Left lung (tissue), 10 donors: Measurements from ENCODE around the gene CENPF. TPM values are rescaled to one million over a fixed set of nuclear protein-coding genes. Genes with fewer than 3 reads are reported as not detected.
"Not testable (repeated sequence)": the region's sequence is repeated elsewhere in the genome, so short reads cannot be mapped to it uniquely, and the experiment has no call there.

Experiments used
- ATAC-seq: fragments of 200-7000 bp; cut with Tn5 transposase; one replicate; pipeline ENCODE4 v1.9.1; 2020; ENCODE audit warnings: moderate library complexity
- DNase-seq, 4 donors: peaks; one replicate each; pipeline ENCODE4 v3.0.0-alpha.2; 2013 to 2020
- H3K27ac ChIP-seq, 2 donors: fragments of 200-600 bp; sonication (generic) in 1 of 2; one replicate each; pipeline versions ENCODE4 v1.5.0 to v1.8.0; 2020 to 2021
- H3K27me3 ChIP-seq, 2 donors: fragments of 200-600 bp; sonication (generic) in 1 of 2; one replicate each; pipeline versions ENCODE4 v1.5.0 to v1.8.0; 2020 to 2021
- H3K36me3 ChIP-seq, 2 donors: fragments of 200-600 bp; sonication (generic) in 1 of 2; one replicate each; pipeline versions ENCODE4 v1.5.0 to v1.8.0; 2020 to 2021
- H3K4me1 ChIP-seq, 2 donors: fragments of 200-600 bp; one replicate each; pipeline ENCODE4 v1.8.0; 2021
- H3K4me3 ChIP-seq, 2 donors: fragments of 200-600 bp; sonication (generic) in 1 of 2; one replicate each; pipeline versions ENCODE4 v1.5.0 to v1.8.0; 2020 to 2021; ENCODE audit warnings: mild to moderate bottlenecking in 1 of 2
- H3K9me3 ChIP-seq, 2 donors: fragments of 200-600 bp; sonication (generic) in 1 of 2; one replicate each; pipeline versions ENCODE4 v1.5.0 to v1.8.0; 2020 to 2021
- intact Hi-C, 2 donors: fragments of 100-400 bp; cut with DNase I; formaldehyde crosslinking; loops; one replicate each; pipeline versions ENCODE4 v1.11.2 to v1.14.2; 2022
- polyA plus RNA-seq, 6 donors: library from polyadenylated mRNA; unstranded; fragments of 120-200 nt; gene quantifications; one replicate each; pipeline ENCODE4 v1.2.1, GENCODE V29; 2013; ENCODE audit not compliant: insufficient read length in 6 of 6
- total RNA-seq, 2 donors: library from RNA; stranded (reverse); fragmentation: NEBNext Ultra II Directional; extraction: Animal tissue kit (Norgen Biotek cat#: 25700); gene quantifications; one replicate each; pipeline ENCODE4 v1.2.1, GENCODE V29; 2021
- TF ChIP-seq, protein P1 (sequence below), 2 donors: fragments of 200-600 bp; sonication (generic) in 1 of 2; IDR thresholded peaks; one replicate each; pipeline versions ENCODE4 v1.5.0 to v1.8.0; 2021; ENCODE audit warnings: antibody characterized with exemption in 2 of 2
- donor health status: DM: no; HTN: yes; CAD: no.
- donor health status: DM: no; HTN: no; CAD: no.

The CENPF gene
- total and polyA plus RNA-seq, 8 donors, result 3.4 to 157 (median 60.6) TPM

DNA sequence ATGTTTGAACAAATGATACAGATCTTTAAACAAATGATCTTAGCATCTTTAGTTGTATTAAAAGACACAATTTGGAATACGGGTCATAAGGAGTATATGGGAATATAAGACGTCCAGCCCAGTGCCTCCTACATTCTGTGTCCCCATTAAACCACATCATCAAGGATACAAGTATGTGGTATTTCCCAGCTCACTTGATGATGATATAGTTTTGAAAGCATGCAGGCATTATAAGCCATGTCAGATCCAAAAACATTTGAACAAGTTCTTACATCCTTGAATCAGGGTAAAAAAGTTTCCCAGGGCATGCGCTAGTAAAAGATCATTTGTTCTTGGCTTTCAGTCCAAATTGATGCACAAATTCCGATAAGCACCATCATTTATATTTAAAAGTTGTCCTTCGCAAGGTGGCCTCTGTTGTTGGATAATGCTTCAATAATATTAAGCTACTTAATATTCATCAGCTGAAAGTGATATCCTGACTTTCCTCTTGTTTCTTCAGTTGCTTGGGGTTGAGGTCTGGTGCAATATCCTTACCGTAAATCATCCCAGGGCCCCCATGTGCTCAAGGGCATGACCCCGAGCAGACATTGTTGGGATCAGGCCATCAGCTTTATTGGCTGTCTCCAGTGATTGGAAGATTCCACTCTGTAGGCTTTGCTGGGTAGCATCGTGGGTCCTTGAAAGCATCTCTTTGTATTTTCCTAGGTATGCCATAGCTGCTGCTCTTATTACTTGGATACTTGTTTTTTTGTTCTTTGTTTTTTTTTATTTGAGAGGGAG is 61.8 kb downstream of the CENPF start:
- H3K27ac ChIP-seq, result no peak overlapping the region
- intact Hi-C loops, result no loop called here
- no peak for ATAC-seq
- peaks cover 0 to 23% of the 10 kb centered on the region in 2 donors for H3K36me3 ChIP-seq
- no peaks in the 10 kb centered on the region for H3K9me3 ChIP-seq
- TF ChIP-seq, protein P1, sequence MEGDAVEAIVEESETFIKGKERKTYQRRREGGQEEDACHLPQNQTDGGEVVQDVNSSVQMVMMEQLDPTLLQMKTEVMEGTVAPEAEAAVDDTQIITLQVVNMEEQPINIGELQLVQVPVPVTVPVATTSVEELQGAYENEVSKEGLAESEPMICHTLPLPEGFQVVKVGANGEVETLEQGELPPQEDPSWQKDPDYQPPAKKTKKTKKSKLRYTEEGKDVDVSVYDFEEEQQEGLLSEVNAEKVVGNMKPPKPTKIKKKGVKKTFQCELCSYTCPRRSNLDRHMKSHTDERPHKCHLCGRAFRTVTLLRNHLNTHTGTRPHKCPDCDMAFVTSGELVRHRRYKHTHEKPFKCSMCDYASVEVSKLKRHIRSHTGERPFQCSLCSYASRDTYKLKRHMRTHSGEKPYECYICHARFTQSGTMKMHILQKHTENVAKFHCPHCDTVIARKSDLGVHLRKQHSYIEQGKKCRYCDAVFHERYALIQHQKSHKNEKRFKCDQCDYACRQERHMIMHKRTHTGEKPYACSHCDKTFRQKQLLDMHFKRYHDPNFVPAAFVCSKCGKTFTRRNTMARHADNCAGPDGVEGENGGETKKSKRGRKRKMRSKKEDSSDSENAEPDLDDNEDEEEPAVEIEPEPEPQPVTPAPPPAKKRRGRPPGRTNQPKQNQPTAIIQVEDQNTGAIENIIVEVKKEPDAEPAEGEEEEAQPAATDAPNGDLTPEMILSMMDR (IDR thresholded peaks at IDR 0.05), result no peak
- no peak overlapping the region for H3K4me3 ChIP-seq
- no peaks in the 10 kb centered on the region for H3K4me1 ChIP-seq
- DNase-seq, result no peak
- no peaks in the 10 kb centered on the region for H3K27me3 ChIP-seq

DNA sequence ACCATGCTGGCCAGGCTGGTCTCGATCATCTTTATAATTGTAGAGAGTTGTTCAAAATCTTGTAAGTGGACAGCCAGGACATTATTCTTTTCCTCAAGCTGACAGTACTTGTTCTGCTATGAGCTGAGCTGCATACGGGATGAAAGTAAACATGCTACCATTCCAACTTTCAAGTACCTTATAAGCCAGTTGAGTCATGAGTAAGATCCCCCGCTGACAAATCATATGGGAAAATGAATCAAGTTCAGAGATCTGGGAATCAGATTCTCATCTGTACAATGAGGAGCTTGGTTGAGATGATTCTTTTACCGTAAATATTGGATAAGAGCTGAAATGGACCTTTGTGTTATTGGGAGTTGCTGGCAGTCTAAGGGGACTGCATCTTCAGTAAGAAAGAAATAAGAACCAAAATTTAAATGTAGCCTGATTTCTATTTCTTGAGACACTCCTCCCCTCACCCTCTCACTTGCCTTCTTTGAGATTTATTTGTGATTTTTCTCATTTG is 62.7 kb downstream of the CENPF start:
- peak; percentile 18 for ATAC-seq
- TF ChIP-seq, protein P1 (IDR thresholded peaks at IDR 0.05), result no peak
- intact Hi-C loops, result no loop called here

DNA sequence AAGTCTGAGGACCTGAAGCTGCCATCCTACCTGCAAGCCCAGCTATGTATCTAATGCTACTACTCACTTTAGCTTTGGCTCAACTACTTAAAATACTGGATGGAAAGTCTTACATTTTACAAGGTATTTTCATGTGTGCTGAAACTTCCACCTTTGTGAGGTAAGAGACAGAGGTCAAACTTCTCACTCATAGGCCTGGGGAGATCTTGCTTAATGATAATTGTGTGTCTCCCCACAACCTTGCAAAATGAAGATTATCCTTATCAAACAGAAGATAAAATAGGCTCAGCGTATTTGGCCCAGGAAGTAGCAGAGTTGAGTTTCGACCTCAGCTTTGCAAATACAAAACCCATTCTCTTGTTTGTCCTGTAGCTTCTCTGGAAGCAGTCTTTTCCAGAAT is 63.7 kb downstream of the CENPF start:
- Histone ChIP-seq H3K27me3 (no peaks in the 10 kb centered on the region), H3K9me3 (no peaks in the 10 kb centered on the region), H3K27ac (no peak overlapping the region), H3K4me1 (no peaks in the 10 kb centered on the region), H3K4me3 (no peak overlapping the region), H3K36me3 (peaks cover 0 to 23% of the 10 kb centered on the region in 2 donors)
- ATAC-seq (no peak), DNase-seq (no peak)
- intact Hi-C loops, result no loop called here
- TF ChIP-seq, protein P1 (IDR thresholded peaks at IDR 0.05), result no peak

More for the DNA sequence above, 62.7 kb downstream of the CENPF start:
- no peak for DNase-seq
- H3K27ac ChIP-seq, result no peak overlapping the region
- H3K4me3 ChIP-seq, result no peak overlapping the region
- no peaks in the 10 kb centered on the region for H3K27me3 ChIP-seq
- H3K4me1 ChIP-seq, result no peaks in the 10 kb centered on the region
- H3K9me3 ChIP-seq, result no peaks in the 10 kb centered on the region
- peaks cover 0 to 23% of the 10 kb centered on the region in 2 donors for H3K36me3 ChIP-seq

DNA sequence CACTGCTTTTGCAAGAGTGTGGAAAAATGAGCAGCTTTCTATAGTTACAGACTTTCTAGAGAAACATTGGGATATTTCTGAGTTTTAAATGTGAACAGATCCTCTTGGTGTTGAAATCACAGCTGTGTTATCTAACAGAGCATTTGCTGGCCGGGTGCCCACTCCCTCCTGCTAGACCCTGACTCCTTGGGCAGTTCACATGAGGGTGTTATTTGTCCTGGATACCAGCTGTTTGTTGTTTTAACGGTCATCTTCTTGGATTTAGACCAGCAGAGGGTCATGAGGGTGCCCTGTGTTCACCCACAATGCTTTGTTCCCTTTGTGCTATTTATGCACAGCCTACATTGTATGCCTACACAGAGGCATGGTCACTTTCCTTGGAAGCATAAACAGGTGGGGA is 67.1 kb downstream of the CENPF start:
- peak in 2 of 4 donors; percentile 55 to 74 for DNase-seq
- intact Hi-C loops, result no loop called here
- H3K27ac ChIP-seq, result no peak overlapping the region
- TF ChIP-seq, protein P1 (IDR thresholded peaks at IDR 0.05), result no peak
- no peak overlapping the region for H3K4me3 ChIP-seq
- H3K4me1 ChIP-seq, result no peaks in the 10 kb centered on the region
- H3K27me3 ChIP-seq, result no peaks in the 10 kb centered on the region
- ATAC-seq, result no peak
- H3K9me3 ChIP-seq, result peaks cover 0 to 2% of the 10 kb centered on the region in 2 donors
- H3K36me3 ChIP-seq, result peaks cover 0 to 15% of the 10 kb centered on the region in 2 donors

DNA sequence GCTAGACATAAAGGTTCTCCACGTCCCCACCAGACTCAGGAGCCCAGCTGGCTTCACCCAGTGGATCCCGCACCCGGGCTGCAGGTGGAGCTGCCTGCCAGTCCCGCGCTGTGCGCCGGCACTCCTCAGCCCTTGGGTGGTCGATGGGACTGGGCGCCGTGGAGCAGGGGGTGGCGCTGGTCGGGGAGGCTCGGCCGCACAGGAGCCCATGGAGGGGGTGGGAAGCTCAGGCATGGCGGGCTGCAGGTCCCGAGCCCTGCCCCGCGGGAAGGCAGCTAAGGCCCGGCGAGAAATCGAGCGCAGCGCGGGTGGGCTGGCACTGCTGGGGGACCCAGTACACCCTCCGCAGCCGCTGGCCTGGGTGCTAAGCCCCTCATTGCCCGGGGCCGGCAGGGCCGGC is 70.0 kb downstream of the CENPF start:
- H3K27me3 ChIP-seq, H3K36me3 ChIP-seq, H3K4me3 ChIP-seq, H3K4me1 ChIP-seq, H3K9me3 ChIP-seq, H3K27ac ChIP-seq, DNase-seq, ATAC-seq, intact Hi-C loops: not testable (repeated sequence)
